HEK293 (cell line): ENCODE measurements around the gene HMGA1.

Source experiments
- ELK4 ChIP-seq: IDR thresholded peaks from 2 replicates; pipeline ENCODE4 v1.6.1; 2011; ENCODE audit warnings: mild to moderate bottlenecking, low read depth, low read length, borderline replicate concordance
- HOXC10 ChIP-seq: sonication (generic); formaldehyde crosslinking; IDR thresholded peaks from 2 replicates; pipeline ENCODE4 v1.8.1; 2023; ENCODE audit warnings: mild to moderate bottlenecking, missing genetic modification reagents
- IKZF3 ChIP-seq: fragments of 450-650 bp; IDR thresholded peaks from 2 replicates; pipeline ENCODE4 v1.5.0; 2018; ENCODE audit warnings: missing biosample characterization, mild to moderate bottlenecking, missing genetic modification characterization, moderate library complexity
- INSM2 ChIP-seq: fragments of 450-650 bp; formaldehyde crosslinking; IDR thresholded peaks from 2 replicates; pipeline ENCODE4 v1.5.1; 2016; ENCODE audit warnings: missing biosample characterization, missing genetic modification characterization
- MZF1 ChIP-seq: fragments of 450-650 bp; formaldehyde crosslinking; IDR thresholded peaks from 2 replicates; pipeline ENCODE4 v1.5.1; 2017; ENCODE audit warnings: missing biosample characterization, missing genetic modification characterization, borderline replicate concordance
- SP2 ChIP-seq: fragments of 450-650 bp; formaldehyde crosslinking; IDR thresholded peaks from 2 replicates; pipeline ENCODE4 v1.5.1; 2016; ENCODE audit warnings: missing biosample characterization, missing genetic modification characterization
- TRIM28 ChIP-seq: IDR thresholded peaks from 2 replicates; pipeline ENCODE4 v1.6.1; 2011; ENCODE audit warnings: low read length, control low read depth, borderline replicate concordance
- WT1 ChIP-seq: fragments of 450-650 bp; formaldehyde crosslinking; IDR thresholded peaks from 2 replicates; pipeline ENCODE4 v1.5.1; 2016; ENCODE audit warnings: missing biosample characterization, missing genetic modification characterization
- ZBTB1 ChIP-seq: fragments of 450-650 bp; formaldehyde crosslinking; IDR thresholded peaks from 2 replicates; pipeline ENCODE4 v1.5.1; 2016; ENCODE audit warnings: missing biosample characterization, missing genetic modification characterization
- ZBTB7A ChIP-seq: fragments of 450-650 bp; formaldehyde crosslinking; IDR thresholded peaks from 2 replicates; pipeline ENCODE4 v1.5.1; 2016; ENCODE audit warnings: low read depth, missing biosample characterization, missing genetic modification characterization
- ZEB2 ChIP-seq: fragments of 450-650 bp; formaldehyde crosslinking; IDR thresholded peaks from 2 replicates; pipeline ENCODE4 v1.5.1; 2016; ENCODE audit warnings: missing biosample characterization, missing genetic modification characterization
- ZNF138 ChIP-seq: fragments of 450-650 bp; formaldehyde crosslinking; IDR thresholded peaks from 2 replicates; pipeline ENCODE4 v1.5.1; 2016; ENCODE audit warnings: missing biosample characterization, missing genetic modification characterization, borderline replicate concordance
- ZNF155 ChIP-seq: fragments of 450-650 bp; formaldehyde crosslinking; IDR thresholded peaks from 2 replicates; pipeline ENCODE4 v1.5.1; 2016; ENCODE audit warnings: missing biosample characterization, missing genetic modification characterization
- ZNF19 ChIP-seq: fragments of 450-650 bp; formaldehyde crosslinking; IDR thresholded peaks from 2 replicates; pipeline ENCODE4; 2016; ENCODE audit warnings: missing biosample characterization, missing genetic modification characterization, low read depth
- ZNF23 ChIP-seq: fragments of 450-650 bp; formaldehyde crosslinking; IDR thresholded peaks from 2 replicates; pipeline ENCODE4 v1.5.1; 2016; ENCODE audit warnings: missing biosample characterization, missing genetic modification characterization, borderline replicate concordance
- ZNF248 ChIP-seq: fragments of 450-650 bp; formaldehyde crosslinking; IDR thresholded peaks from 2 replicates; pipeline ENCODE4 v1.5.1; 2017; ENCODE audit warnings: missing biosample characterization, missing genetic modification characterization
- ZNF324 ChIP-seq: fragments of 450-650 bp; formaldehyde crosslinking; IDR thresholded peaks from 2 replicates; pipeline ENCODE4 v1.5.1; 2016; ENCODE audit warnings: missing biosample characterization, missing genetic modification characterization
- ZNF366 ChIP-seq: fragments of 450-650 bp; formaldehyde crosslinking; conservative IDR thresholded peaks from 2 replicates; pipeline ENCODE4 v1.5.1; 2016; ENCODE audit warnings: missing biosample characterization, missing genetic modification characterization
- ZNF514 ChIP-seq: fragments of 450-650 bp; formaldehyde crosslinking; IDR thresholded peaks from 2 replicates; pipeline ENCODE4 v1.5.1; 2016; ENCODE audit warnings: missing biosample characterization, missing genetic modification characterization
- ZNF548 ChIP-seq: fragments of 450-650 bp; formaldehyde crosslinking; IDR thresholded peaks from 2 replicates; pipeline ENCODE4 v1.5.1; 2016; ENCODE audit warnings: missing biosample characterization, missing genetic modification characterization
- ZNF558 ChIP-seq: fragments of 450-650 bp; formaldehyde crosslinking; IDR thresholded peaks from 2 replicates; pipeline ENCODE4 v1.5.1; 2016; ENCODE audit warnings: missing biosample characterization, missing genetic modification characterization
- ZNF610 ChIP-seq: fragments of 450-650 bp; formaldehyde crosslinking; IDR thresholded peaks from 2 replicates; pipeline ENCODE4 v1.5.1; 2016; ENCODE audit warnings: missing biosample characterization, missing genetic modification characterization, borderline replicate concordance
- ZNF701 ChIP-seq: fragments of 450-650 bp; formaldehyde crosslinking; IDR thresholded peaks from 2 replicates; pipeline ENCODE4 v1.5.1; 2016; ENCODE audit warnings: missing biosample characterization, missing genetic modification characterization
- ZNF76 ChIP-seq: fragments of 450-650 bp; formaldehyde crosslinking; IDR thresholded peaks from 2 replicates; pipeline ENCODE4; 2016; ENCODE audit warnings: low read depth, missing biosample characterization, missing genetic modification characterization, borderline replicate concordance
- ZNF777 ChIP-seq: fragments of 450-650 bp; formaldehyde crosslinking; IDR thresholded peaks from 2 replicates; pipeline ENCODE4 v1.5.1; 2017; ENCODE audit warnings: missing biosample characterization, missing genetic modification characterization, borderline replicate concordance
- ZNF785 ChIP-seq: fragments of 450-650 bp; formaldehyde crosslinking; IDR thresholded peaks from 2 replicates; pipeline ENCODE4 v1.5.1; 2016; ENCODE audit warnings: missing biosample characterization, missing genetic modification characterization
- ZNF843 ChIP-seq: fragments of 450-650 bp; formaldehyde crosslinking; IDR thresholded peaks from 2 replicates; pipeline ENCODE4 v1.5.1; 2016; ENCODE audit warnings: missing biosample characterization, missing genetic modification characterization
- TF ChIP-seq, protein P1 (sequence below): fragments of 450-650 bp; formaldehyde crosslinking; IDR thresholded peaks from 2 replicates; pipeline ENCODE4 v1.5.1; 2016; ENCODE audit warnings: missing biosample characterization, missing genetic modification characterization
- TF ChIP-seq, protein P2 (sequence below): fragments of 450-650 bp; formaldehyde crosslinking; IDR thresholded peaks from 2 replicates; pipeline ENCODE4 v1.5.1; 2017; ENCODE audit warnings: missing biosample characterization, missing genetic modification characterization
- TF ChIP-seq, protein P3 (sequence below): fragments of 450-650 bp; formaldehyde crosslinking; IDR thresholded peaks from 2 replicates; pipeline ENCODE4 v1.5.1; 2016; ENCODE audit warnings: missing biosample characterization, missing genetic modification characterization
- TF ChIP-seq, protein P4 (sequence below): fragments of 450-650 bp; formaldehyde crosslinking; IDR thresholded peaks from 2 replicates; pipeline ENCODE4 v1.5.0; 2017; ENCODE audit warnings: missing biosample characterization, missing genetic modification characterization, borderline replicate concordance

The HMGA1 gene

DNA sequence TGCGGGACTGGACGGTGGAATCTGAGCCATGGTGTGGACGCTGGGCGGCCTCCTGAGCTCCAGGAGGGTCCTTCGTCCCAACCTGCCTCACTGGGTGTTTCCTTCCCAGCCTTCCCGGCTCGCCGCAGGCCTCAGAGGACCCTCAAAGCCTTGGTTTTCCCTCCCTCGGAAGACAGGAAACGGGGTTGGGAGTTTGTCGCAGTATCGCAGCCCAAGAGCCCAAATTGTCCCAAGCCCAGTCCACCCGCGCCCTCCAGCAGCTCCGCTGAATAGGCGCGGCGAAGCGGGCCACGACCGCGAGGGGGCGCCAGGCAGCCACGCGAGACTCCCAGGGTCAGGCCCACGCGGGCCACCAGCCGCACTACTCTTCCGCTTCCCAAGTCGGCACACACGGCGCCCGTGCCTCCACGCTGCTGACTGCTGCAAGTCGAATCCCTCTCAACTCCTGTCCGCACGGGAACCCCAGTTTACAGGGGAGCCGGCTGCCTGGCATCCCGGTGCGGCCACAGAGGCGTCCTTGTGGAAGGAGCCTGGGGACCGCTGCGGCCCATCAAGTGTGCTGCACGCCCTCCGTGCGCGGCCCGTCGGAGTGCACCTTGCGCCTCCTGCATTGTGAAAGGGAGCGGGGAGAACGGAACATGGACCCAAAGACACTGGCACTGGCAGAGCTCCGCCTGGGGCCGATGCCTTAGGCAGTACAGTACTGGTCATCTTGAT, 40.4 kb upstream of the HMGA1 start (continued):
- TF ChIP-seq, protein P1, sequence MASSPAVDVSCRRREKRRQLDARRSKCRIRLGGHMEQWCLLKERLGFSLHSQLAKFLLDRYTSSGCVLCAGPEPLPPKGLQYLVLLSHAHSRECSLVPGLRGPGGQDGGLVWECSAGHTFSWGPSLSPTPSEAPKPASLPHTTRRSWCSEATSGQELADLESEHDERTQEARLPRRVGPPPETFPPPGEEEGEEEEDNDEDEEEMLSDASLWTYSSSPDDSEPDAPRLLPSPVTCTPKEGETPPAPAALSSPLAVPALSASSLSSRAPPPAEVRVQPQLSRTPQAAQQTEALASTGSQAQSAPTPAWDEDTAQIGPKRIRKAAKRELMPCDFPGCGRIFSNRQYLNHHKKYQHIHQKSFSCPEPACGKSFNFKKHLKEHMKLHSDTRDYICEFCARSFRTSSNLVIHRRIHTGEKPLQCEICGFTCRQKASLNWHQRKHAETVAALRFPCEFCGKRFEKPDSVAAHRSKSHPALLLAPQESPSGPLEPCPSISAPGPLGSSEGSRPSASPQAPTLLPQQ (tag by site-specific recombination) = peak; percentile 51; the same call in 1 of the 2 replicates
- TF ChIP-seq ZEB2 (tag by site-specific recombination) = peak; percentile 76
- TF ChIP-seq ZNF138 (tag by site-specific recombination) = no peak
- TF ChIP-seq ZNF785 = peak; percentile 77; the same call in 1 of the 2 replicates
- peak; percentile 39; the same call in 1 of the 2 replicates for TF ChIP-seq IKZF3 (tag by site-specific recombination)
- TF ChIP-seq ZNF324 (tag by site-specific recombination) = 0 out of 2 replicates have a peak, but pooled peaks have one; percentile 48
- TF ChIP-seq ZNF514 (tag by site-specific recombination) = no peak
- TF ChIP-seq ZNF76 (tag by site-specific recombination) = no peak
- TF ChIP-seq SP2 (tag by site-specific recombination) = no peak
- no peak for TF ChIP-seq ZNF19 (tag by site-specific recombination)
- no peak for TF ChIP-seq ZNF701 (tag by site-specific recombination)
- TF ChIP-seq, protein P2, sequence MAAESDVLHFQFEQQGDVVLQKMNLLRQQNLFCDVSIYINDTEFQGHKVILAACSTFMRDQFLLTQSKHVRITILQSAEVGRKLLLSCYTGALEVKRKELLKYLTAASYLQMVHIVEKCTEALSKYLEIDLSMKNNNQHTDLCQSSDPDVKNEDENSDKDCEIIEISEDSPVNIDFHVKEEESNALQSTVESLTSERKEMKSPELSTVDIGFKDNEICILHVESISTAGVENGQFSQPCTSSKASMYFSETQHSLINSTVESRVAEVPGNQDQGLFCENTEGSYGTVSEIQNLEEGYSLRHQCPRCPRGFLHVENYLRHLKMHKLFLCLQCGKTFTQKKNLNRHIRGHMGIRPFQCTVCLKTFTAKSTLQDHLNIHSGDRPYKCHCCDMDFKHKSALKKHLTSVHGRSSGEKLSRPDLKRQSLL (tag by site-specific recombination) = 0 out of 2 replicates have a peak, but pooled peaks have one; percentile 7
- TF ChIP-seq WT1 = no peak
- TF ChIP-seq ZNF610 (tag by site-specific recombination) = 0 out of 2 replicates have a peak, but pooled peaks have one; percentile 27
- TF ChIP-seq, protein P3, sequence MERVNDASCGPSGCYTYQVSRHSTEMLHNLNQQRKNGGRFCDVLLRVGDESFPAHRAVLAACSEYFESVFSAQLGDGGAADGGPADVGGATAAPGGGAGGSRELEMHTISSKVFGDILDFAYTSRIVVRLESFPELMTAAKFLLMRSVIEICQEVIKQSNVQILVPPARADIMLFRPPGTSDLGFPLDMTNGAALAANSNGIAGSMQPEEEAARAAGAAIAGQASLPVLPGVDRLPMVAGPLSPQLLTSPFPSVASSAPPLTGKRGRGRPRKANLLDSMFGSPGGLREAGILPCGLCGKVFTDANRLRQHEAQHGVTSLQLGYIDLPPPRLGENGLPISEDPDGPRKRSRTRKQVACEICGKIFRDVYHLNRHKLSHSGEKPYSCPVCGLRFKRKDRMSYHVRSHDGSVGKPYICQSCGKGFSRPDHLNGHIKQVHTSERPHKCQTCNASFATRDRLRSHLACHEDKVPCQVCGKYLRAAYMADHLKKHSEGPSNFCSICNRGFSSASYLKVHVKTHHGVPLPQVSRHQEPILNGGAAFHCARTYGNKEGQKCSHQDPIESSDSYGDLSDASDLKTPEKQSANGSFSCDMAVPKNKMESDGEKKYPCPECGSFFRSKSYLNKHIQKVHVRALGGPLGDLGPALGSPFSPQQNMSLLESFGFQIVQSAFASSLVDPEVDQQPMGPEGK (tag by site-specific recombination) = peak; percentile 38; the same call in 1 of the 2 replicates
- no peak for TF ChIP-seq ZNF366 (tag by site-specific recombination)
- TF ChIP-seq, protein P4, sequence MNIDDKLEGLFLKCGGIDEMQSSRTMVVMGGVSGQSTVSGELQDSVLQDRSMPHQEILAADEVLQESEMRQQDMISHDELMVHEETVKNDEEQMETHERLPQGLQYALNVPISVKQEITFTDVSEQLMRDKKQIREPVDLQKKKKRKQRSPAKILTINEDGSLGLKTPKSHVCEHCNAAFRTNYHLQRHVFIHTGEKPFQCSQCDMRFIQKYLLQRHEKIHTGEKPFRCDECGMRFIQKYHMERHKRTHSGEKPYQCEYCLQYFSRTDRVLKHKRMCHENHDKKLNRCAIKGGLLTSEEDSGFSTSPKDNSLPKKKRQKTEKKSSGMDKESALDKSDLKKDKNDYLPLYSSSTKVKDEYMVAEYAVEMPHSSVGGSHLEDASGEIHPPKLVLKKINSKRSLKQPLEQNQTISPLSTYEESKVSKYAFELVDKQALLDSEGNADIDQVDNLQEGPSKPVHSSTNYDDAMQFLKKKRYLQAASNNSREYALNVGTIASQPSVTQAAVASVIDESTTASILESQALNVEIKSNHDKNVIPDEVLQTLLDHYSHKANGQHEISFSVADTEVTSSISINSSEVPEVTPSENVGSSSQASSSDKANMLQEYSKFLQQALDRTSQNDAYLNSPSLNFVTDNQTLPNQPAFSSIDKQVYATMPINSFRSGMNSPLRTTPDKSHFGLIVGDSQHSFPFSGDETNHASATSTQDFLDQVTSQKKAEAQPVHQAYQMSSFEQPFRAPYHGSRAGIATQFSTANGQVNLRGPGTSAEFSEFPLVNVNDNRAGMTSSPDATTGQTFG (tag by site-specific recombination) = no peak
- TF ChIP-seq ZNF155 (tag by site-specific recombination) = no peak
- TF ChIP-seq TRIM28 = no peak
- TF ChIP-seq ZNF548 (tag by site-specific recombination) = no peak
- peak; percentile 49; the same call in 1 of the 2 replicates for TF ChIP-seq ZNF843 (tag by site-specific recombination)
- TF ChIP-seq ZNF248 (tag by site-specific recombination) = no peak
- TF ChIP-seq MZF1 = no peak
- no peak for TF ChIP-seq ZBTB1 (tag by site-specific recombination)
- TF ChIP-seq INSM2 = 0 out of 2 replicates have a peak, but pooled peaks have one; percentile 17
- no peak for TF ChIP-seq HOXC10 (CRISPR knock-in tag)
- no peak for TF ChIP-seq ELK4
- no peak for TF ChIP-seq ZNF23 (tag by site-specific recombination)
- TF ChIP-seq ZNF777 (tag by site-specific recombination) = peak; percentile 38; the same call in 1 of the 2 replicates
- no peak for TF ChIP-seq ZBTB7A
- TF ChIP-seq ZNF558 (tag by site-specific recombination) = no peak
